ENCODE data around the gene PZP.
"Not testable (repeated sequence)": the region's sequence is repeated elsewhere in the genome, so short reads cannot be mapped to it uniquely, and the experiment has no call there.

The PZP gene

DNA sequence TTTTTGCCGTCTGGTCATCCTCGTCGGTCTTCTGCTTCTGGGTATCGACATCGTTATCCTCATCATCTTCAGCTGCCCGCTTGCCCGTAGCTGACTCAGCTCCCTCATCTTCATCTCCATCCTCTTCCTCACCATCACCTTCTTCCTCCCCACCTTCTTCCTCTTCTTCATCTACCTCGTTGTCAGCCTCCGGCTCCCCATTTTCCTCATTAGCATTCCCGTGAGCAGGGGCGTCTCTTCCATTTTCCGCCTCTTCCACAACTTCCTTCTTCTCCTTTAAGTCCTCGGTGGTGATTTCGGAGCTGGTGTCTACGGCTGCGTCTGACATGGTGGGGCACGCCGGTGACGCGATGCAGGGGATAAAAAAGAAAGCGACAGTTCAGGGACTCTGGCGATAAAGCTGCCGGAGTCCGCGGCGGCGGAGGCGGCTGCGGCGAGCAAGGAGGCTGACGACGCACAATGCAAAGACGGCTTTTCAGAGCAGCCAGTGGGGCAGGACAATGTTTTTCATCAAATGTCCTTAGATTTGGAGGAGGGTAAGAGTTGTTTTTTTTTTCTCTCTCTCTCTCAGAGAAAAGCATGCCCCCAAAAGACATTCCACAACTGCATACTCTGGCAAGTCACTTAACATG is 31.9 kb upstream of the PZP start:
- not testable (repeated sequence) for DNase-seq (ENCODE audit: low read depth); H3K36me3 ChIP-seq (ENCODE audit: control insufficient read depth, insufficient read depth, low read length, severe bottlenecking); H3K9me3 ChIP-seq (ENCODE audit: control insufficient read depth, low read length); H3K27me3 ChIP-seq (replicated peaks; ENCODE audit: control insufficient read depth, insufficient read depth, low read length)
- peak overlapping the region; percentile 44 for H3K9ac ChIP-seq (ENCODE audit: low read length)
- H3K4me3 ChIP-seq (ENCODE audit: low read length), result peak overlapping the region; percentile 76
- peaks cover 11% of the 10 kb centered on the region for H3K4me1 ChIP-seq (ENCODE audit: control insufficient read depth, insufficient read depth, low read length)

DNA sequence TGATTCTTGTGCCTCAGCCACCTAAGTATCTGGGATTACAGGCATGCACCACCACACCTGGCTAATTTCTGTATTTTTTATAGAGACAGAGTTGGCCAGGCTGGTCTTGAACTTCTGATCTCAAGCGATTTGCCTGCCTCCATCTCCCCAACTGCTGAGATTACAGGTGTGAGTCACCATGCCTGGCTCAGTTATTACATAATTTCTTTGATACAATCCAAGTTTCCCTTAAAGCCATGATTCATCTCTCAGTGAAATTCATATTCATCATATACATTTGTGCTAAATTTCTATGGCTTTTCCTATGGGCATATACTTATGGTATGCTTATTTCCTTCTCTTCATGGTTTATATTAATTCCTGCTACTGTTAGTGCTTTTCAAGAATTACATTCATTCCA is 29.1 kb upstream of the PZP start:
- Histone ChIP-seq H3K9ac (ENCODE audit: low read length) (no peak overlapping the region), H3K4me1 (ENCODE audit: control insufficient read depth, insufficient read depth, low read length) (no peaks in the 10 kb centered on the region), H3K9me3 (ENCODE audit: control insufficient read depth, low read length) (no peaks in the 10 kb centered on the region), H3K36me3 (ENCODE audit: control insufficient read depth, insufficient read depth, low read length, severe bottlenecking) (no peaks in the 10 kb centered on the region), H3K27me3 (replicated peaks; ENCODE audit: control insufficient read depth, insufficient read depth, low read length) (peaks cover 7% of the 10 kb centered on the region), H3K4me3 (ENCODE audit: low read length) (no peak overlapping the region)
- DNase-seq (ENCODE audit: low read depth), result no peak

DNA sequence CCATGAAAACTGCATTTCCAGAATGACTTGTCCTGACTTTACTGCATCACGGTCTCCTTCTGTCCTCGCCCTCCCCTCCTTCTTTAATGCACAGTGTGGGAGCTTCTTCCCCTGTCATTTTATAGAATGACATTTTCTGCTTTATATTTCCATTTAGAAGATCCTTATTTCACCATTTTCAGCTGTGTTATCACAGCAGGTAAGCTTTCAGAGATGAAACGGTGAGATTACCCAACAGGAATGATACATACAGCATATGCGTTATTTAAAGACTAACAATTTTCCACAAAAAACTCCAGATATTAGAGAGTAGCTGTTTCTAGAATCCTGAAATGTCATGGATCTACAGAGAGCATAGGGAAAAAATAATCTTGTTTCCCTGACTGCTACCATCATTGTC is 27.3 kb upstream of the PZP start:
- Histone ChIP-seq H3K36me3 (ENCODE audit: control insufficient read depth, insufficient read depth, low read length, severe bottlenecking) (no peaks in the 10 kb centered on the region), H3K27me3 (replicated peaks; ENCODE audit: control insufficient read depth, insufficient read depth, low read length) (peaks cover 3% of the 10 kb centered on the region), H3K9me3 (ENCODE audit: control insufficient read depth, low read length) (no peaks in the 10 kb centered on the region), H3K4me1 (ENCODE audit: control insufficient read depth, insufficient read depth, low read length) (no peaks in the 10 kb centered on the region), H3K4me3 (ENCODE audit: low read length) (no peak overlapping the region), H3K9ac (ENCODE audit: low read length) (no peak overlapping the region)
- DNase-seq (ENCODE audit: low read depth), result no peak

DNA sequence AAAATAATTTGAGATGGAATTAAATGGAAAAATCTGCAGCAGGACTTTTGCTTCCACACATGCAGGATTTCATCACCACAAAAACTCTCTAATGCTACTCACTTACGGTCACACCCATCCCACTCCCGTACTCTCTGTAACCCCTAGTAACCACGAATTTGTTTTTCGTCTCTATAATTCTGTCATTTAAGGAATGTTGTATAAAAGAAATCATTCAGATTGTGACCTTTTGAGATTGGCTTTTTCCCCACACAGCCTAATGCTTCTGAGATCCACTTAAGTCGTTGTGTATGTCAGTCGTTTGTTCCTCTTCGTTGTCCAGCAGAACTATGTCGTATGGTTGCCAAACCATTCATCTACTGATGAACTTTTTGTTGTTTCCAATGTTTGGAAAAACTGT is 19.8 kb upstream of the PZP start:
- Histone ChIP-seq H3K4me1 (ENCODE audit: control insufficient read depth, insufficient read depth, low read length) (no peaks in the 10 kb centered on the region), H3K9ac (ENCODE audit: low read length) (no peak overlapping the region), H3K4me3 (ENCODE audit: low read length) (no peak overlapping the region), H3K36me3 (ENCODE audit: control insufficient read depth, insufficient read depth, low read length, severe bottlenecking) (no peaks in the 10 kb centered on the region), H3K27me3 (replicated peaks; ENCODE audit: control insufficient read depth, insufficient read depth, low read length) (no peaks in the 10 kb centered on the region), H3K9me3 (ENCODE audit: control insufficient read depth, low read length) (no peaks in the 10 kb centered on the region)
- DNase-seq (ENCODE audit: low read depth), result peak; percentile 5

DNA sequence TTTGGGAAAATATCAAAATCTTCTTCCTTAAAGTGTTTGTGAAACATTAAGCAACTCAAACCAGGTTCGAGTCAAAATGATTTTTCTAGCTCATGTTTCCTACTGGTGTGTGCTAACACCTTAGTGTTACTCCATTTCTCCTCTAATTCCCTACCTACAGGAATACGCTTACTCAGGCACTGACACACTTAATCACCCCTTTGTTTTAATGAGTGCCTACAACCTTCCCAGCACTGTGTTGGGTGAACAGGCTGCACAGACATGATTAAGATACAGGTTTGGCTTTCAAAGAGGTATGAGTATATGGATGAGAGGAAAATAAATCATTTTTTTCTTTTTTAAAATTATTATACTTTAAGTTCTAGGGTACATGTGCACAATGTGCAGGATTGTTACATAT is 15.6 kb upstream of the PZP start:
- DNase-seq (ENCODE audit: low read depth), result no peak
- H3K9me3 ChIP-seq (ENCODE audit: control insufficient read depth, low read length), result no peaks in the 10 kb centered on the region
- no peak overlapping the region for H3K4me3 ChIP-seq (ENCODE audit: low read length)

DNA sequence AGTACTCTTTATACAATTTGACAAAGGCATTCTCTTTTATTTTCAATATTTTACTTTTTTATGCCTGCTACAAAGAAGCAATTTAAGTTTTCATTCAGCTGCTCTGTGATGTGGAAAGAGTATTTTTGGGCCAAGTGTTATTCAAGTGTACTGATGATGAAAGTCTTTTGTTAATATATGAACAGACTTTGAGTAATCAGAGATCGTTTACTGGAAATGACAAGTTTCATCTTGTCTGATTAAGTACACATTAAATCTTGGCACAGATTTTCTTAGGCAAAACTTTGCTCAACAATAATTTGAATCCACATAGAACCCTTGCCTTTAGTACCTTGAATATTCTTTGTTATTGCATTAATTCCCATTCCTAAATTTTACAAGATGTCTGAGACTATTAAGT is 13.3 kb upstream of the PZP start:
- no peaks in the 10 kb centered on the region for H3K9me3 ChIP-seq (ENCODE audit: control insufficient read depth, low read length)
- no peaks in the 10 kb centered on the region for H3K36me3 ChIP-seq (ENCODE audit: control insufficient read depth, insufficient read depth, low read length, severe bottlenecking)
- no peak overlapping the region for H3K9ac ChIP-seq (ENCODE audit: low read length)
- no peak overlapping the region for H3K4me3 ChIP-seq (ENCODE audit: low read length)
- H3K27me3 ChIP-seq (replicated peaks; ENCODE audit: control insufficient read depth, insufficient read depth, low read length), result no peaks in the 10 kb centered on the region
- peak; percentile 17 for DNase-seq (ENCODE audit: low read depth)
- H3K4me1 ChIP-seq (ENCODE audit: control insufficient read depth, insufficient read depth, low read length), result peaks cover 4% of the 10 kb centered on the region

More for the DNA sequence above, 15.6 kb upstream of the PZP start:
- H3K36me3 ChIP-seq (ENCODE audit: control insufficient read depth, insufficient read depth, low read length, severe bottlenecking), result no peaks in the 10 kb centered on the region
- H3K4me1 ChIP-seq (ENCODE audit: control insufficient read depth, insufficient read depth, low read length), result peaks cover 4% of the 10 kb centered on the region
- H3K9ac ChIP-seq (ENCODE audit: low read length), result no peak overlapping the region
- H3K27me3 ChIP-seq (replicated peaks; ENCODE audit: control insufficient read depth, insufficient read depth, low read length), result no peaks in the 10 kb centered on the region

DNA sequence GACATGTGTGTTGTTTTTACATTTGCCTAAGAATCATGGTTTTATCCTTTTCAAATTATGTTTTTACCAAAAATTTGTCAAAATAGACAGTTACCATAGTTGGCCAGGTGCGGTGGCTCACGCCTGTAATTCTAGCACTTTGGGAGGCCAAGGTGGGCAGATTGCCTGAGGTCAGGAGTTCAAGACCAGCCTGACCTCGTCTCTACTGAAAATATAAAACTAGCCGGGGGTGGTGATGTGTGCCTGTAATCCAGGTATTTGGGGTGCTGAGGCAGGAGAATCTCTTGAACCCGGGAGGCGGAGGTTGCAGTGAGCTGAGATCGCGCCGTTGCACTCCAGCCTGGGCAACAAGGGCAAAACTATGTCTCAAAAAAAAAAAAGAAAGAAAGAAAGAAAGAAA is 12.8 kb upstream of the PZP start:
- not testable (repeated sequence) for H3K27me3 ChIP-seq (replicated peaks; ENCODE audit: control insufficient read depth, insufficient read depth, low read length); H3K9ac ChIP-seq (ENCODE audit: low read length); H3K4me3 ChIP-seq (ENCODE audit: low read length); H3K4me1 ChIP-seq (ENCODE audit: control insufficient read depth, insufficient read depth, low read length); H3K9me3 ChIP-seq (ENCODE audit: control insufficient read depth, low read length); H3K36me3 ChIP-seq (ENCODE audit: control insufficient read depth, insufficient read depth, low read length, severe bottlenecking); DNase-seq (ENCODE audit: low read depth)

DNA sequence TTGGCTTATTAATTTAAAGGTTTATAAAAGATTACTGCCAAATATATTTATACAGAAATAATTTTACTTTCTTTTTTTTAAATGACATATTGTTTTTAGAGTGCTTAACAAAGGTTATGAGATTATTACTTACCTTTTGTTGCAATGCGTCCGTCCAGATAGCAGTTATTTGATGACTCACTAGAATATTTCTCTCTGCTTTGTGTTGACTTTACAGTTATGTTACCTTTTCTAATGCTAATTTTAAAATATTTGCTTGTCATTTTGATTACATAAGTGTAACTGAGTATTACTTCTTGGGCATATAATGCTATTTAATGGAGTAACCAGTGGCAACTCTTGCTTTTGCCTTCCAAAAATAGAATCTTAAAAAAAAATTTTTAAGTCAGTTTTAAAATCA is 6.3 kb upstream of the PZP start:
- no peaks in the 10 kb centered on the region for H3K36me3 ChIP-seq (ENCODE audit: control insufficient read depth, insufficient read depth, low read length, severe bottlenecking)

DNA sequence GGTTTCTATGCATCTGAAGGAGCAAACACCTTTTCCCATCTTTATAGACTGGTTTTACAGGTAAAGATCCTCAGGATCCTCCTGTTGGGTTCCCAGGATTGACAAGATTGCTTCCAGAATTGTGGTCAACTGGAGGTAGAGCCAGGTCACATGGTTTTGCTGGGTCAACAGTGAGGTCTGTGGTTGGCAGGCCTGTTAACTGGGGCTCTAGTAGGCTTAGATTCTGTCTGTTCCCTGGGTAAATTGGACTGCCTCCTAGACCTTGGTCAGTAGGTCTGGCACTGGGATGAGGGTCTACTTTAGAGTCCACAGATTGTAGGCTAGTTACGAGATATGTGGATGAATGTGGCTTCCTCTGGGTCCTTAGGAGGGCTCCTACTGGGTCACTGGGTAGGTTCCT is 3.5 kb upstream of the PZP start:
- no peaks in the 10 kb centered on the region for H3K36me3 ChIP-seq (ENCODE audit: control insufficient read depth, insufficient read depth, low read length, severe bottlenecking)
- no peaks in the 10 kb centered on the region for H3K9me3 ChIP-seq (ENCODE audit: control insufficient read depth, low read length)
- H3K27me3 ChIP-seq (replicated peaks; ENCODE audit: control insufficient read depth, insufficient read depth, low read length), result no peaks in the 10 kb centered on the region
- no peak overlapping the region for H3K9ac ChIP-seq (ENCODE audit: low read length)
- no peak for DNase-seq (ENCODE audit: low read depth)
- H3K4me3 ChIP-seq (ENCODE audit: low read length), result no peak overlapping the region
- no peaks in the 10 kb centered on the region for H3K4me1 ChIP-seq (ENCODE audit: control insufficient read depth, insufficient read depth, low read length)

More for the DNA sequence above, 6.3 kb upstream of the PZP start:
- H3K9ac ChIP-seq (ENCODE audit: low read length), result no peak overlapping the region
- no peak for DNase-seq (ENCODE audit: low read depth)
- H3K9me3 ChIP-seq (ENCODE audit: control insufficient read depth, low read length), result no peaks in the 10 kb centered on the region
- no peak overlapping the region for H3K4me3 ChIP-seq (ENCODE audit: low read length)
- no peaks in the 10 kb centered on the region for H3K27me3 ChIP-seq (replicated peaks; ENCODE audit: control insufficient read depth, insufficient read depth, low read length)
- H3K4me1 ChIP-seq (ENCODE audit: control insufficient read depth, insufficient read depth, low read length), result no peaks in the 10 kb centered on the region

DNA sequence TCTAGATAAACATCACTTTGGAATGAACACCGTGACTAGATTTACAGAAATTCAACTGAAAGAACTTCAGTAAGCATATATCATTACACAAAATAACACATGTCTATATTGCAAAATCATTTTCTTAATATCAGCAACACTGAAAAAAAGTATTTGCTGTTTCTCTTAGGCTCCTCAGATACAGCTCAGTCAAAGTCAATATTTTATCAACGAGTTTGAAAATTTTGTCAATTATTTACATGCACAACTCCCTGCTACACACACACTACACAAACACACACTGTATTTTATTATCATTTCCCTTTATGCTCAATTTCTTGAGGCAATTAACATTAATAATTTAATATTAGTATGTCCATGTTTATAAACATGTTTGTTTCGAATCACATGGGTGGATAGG is 3.8 kb downstream of the PZP start:
- Histone ChIP-seq H3K4me3 (ENCODE audit: low read length) (no peak overlapping the region), H3K36me3 (ENCODE audit: control insufficient read depth, insufficient read depth, low read length, severe bottlenecking) (no peaks in the 10 kb centered on the region), H3K4me1 (ENCODE audit: control insufficient read depth, insufficient read depth, low read length) (peaks cover 3% of the 10 kb centered on the region), H3K27me3 (replicated peaks; ENCODE audit: control insufficient read depth, insufficient read depth, low read length) (no peaks in the 10 kb centered on the region), H3K9me3 (ENCODE audit: control insufficient read depth, low read length) (no peaks in the 10 kb centered on the region), H3K9ac (ENCODE audit: low read length) (no peak overlapping the region)
- DNase-seq (ENCODE audit: low read depth), result no peak

DNA sequence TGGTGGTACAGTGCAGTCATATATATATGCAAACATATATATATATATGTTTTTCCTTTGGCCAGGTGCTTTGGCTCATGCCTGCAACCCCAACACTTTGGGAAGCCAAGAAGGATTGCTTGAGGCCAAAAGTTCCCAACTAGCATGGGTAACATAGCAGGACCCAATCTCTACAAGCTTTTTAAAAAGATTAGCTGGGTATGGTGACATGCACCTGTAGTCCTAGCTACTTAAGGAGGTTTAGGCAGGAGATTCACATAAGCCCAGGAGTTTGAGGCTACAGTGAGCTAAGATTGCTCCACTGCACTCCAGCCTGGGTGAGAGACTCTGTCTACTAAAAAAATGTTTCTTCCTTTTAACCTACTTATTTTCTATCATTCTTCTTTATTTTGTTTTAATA is 10.2 kb downstream of the PZP start:
- no peak for DNase-seq (ENCODE audit: low read depth)
- H3K36me3 ChIP-seq (ENCODE audit: control insufficient read depth, insufficient read depth, low read length, severe bottlenecking), result no peaks in the 10 kb centered on the region
- peaks cover 3% of the 10 kb centered on the region for H3K27me3 ChIP-seq (replicated peaks; ENCODE audit: control insufficient read depth, insufficient read depth, low read length)
- H3K9me3 ChIP-seq (ENCODE audit: control insufficient read depth, low read length), result no peaks in the 10 kb centered on the region
- no peak overlapping the region for H3K9ac ChIP-seq (ENCODE audit: low read length)
- no peak overlapping the region for H3K4me3 ChIP-seq (ENCODE audit: low read length)
- no peaks in the 10 kb centered on the region for H3K4me1 ChIP-seq (ENCODE audit: control insufficient read depth, insufficient read depth, low read length)

DNA sequence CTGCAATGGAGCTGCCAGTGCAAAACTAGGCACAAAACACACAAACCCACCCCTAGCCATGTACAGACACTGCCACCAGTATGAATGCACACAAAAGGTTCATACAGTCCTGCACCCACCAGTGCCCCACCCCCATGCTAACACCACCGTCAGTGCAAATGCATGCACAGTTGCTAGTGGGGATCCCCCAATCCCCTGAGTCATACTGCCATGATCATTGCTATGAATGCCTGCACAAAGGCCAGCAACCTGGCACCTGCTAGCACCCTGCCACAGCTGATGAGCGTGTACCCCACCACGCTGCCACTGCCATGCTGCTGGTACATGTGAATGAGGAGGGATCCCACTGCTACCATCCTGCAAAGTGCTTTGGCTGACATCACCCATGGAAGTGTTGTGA is 23.9 kb downstream of the PZP start:
- Histone ChIP-seq H3K36me3 (ENCODE audit: control insufficient read depth, insufficient read depth, low read length, severe bottlenecking) (no peaks in the 10 kb centered on the region), H3K4me1 (ENCODE audit: control insufficient read depth, insufficient read depth, low read length) (no peaks in the 10 kb centered on the region), H3K9me3 (ENCODE audit: control insufficient read depth, low read length) (no peaks in the 10 kb centered on the region), H3K27me3 (replicated peaks; ENCODE audit: control insufficient read depth, insufficient read depth, low read length) (no peaks in the 10 kb centered on the region), H3K9ac (ENCODE audit: low read length) (no peak overlapping the region), H3K4me3 (ENCODE audit: low read length) (no peak overlapping the region)
- DNase-seq (ENCODE audit: low read depth), result no peak
